Measurements from ENCODE around the gene FGFBP1. TPM values are rescaled to one million over a fixed set of nuclear protein-coding genes. Genes with fewer than 3 reads are reported as not detected.
A peak's percentile ranks its signal among the peaks of the same experiment; 100 is the strongest.

The FGFBP1 gene
- total RNA-seq, 1 experiment from 2014 or later = 30.8 TPM

- no peak overlapping the region for H3K4me3 ChIP-seq
- intact Hi-C loops (cut with micrococcal nuclease; ENCODE audit: unreplicated experiment) = no loop called here
- DNase-seq = peak; percentile 42 to 99
- ChIA-PET CTCF (no interaction called here), POLR2A (ENCODE audit: unreplicated experiment) (interaction anchor here (0.6 kb wide), 1 partner anchor 294 kb away, joined by 3 read pairs; no protein-coding TSS in a partner anchor)
- BruUV-seq (replicated peaks) = no TSS peak
- H3K27ac ChIP-seq = peak overlapping the region; percentile 98
- H3K4me2 ChIP-seq = peak overlapping the region; percentile 57
- H3K36me3 ChIP-seq (ENCODE audit: low read depth) = no peaks in the 10 kb centered on the region
- H3F3A ChIP-seq (ENCODE audit: insufficient read depth, low read depth) = peaks cover 36% of the 10 kb centered on the region
- H3K4me1 ChIP-seq (replicated peaks; ENCODE audit: insufficient read depth) = peaks cover 58% of the 10 kb centered on the region
- H2AFZ ChIP-seq = no peak overlapping the region
- H3K9me3 ChIP-seq (ENCODE audit: insufficient read depth, low read depth) = peaks cover 10% of the 10 kb centered on the region
- no peaks in the 10 kb centered on the region for H3K27me3 ChIP-seq (ENCODE audit: insufficient read depth, low read depth)
- H4K20me1 ChIP-seq (ENCODE audit: insufficient read depth) = no peaks in the 10 kb centered on the region
- H3K9me2 ChIP-seq (ENCODE audit: insufficient read depth) = no peaks in the 10 kb centered on the region
- H3K79me2 ChIP-seq (ENCODE audit: low read depth) = no peaks in the 10 kb centered on the region
- no peak for TF ChIP-seq EZH2 (IDR thresholded peaks at IDR 0.05; ENCODE audit: low read depth)
- TF ChIP-seq CTCF (conservative IDR thresholded peaks at IDR 0.05) = no peak
Observed at GRCh38 chr4:15913631-15913970, 24.9 kb downstream of the FGFBP1 start.

GRCh38 chr4:15912961-15913630 lies 25.4 kb downstream of the FGFBP1 start:
- Histone ChIP-seq H4K20me1 (ENCODE audit: insufficient read depth) (no peaks in the 10 kb centered on the region), H3F3A (ENCODE audit: insufficient read depth, low read depth) (peaks cover 36% of the 10 kb centered on the region), H3K9me3 (ENCODE audit: insufficient read depth, low read depth) (peaks cover 10% of the 10 kb centered on the region), H3K79me2 (ENCODE audit: low read depth) (no peaks in the 10 kb centered on the region), H2AFZ (no peak overlapping the region), H3K4me3 (0 out of 2 replicates have a peak overlapping the region, but pooled peaks have one; percentile 8), H3K9me2 (ENCODE audit: insufficient read depth) (no peaks in the 10 kb centered on the region), H3K4me2 (peak overlapping the region; percentile 57), H3K27ac (peak overlapping the region; percentile 98), H3K36me3 (ENCODE audit: low read depth) (no peaks in the 10 kb centered on the region), H3K4me1 (replicated peaks; ENCODE audit: insufficient read depth) (peaks cover 55% of the 10 kb centered on the region), H3K27me3 (ENCODE audit: insufficient read depth, low read depth) (no peaks in the 10 kb centered on the region)
- no peak for DNase-seq
- TF ChIP-seq CTCF (conservative IDR thresholded peaks at IDR 0.05) (no peak), EZH2 (IDR thresholded peaks at IDR 0.05; ENCODE audit: low read depth) (no peak)
- ChIA-PET CTCF (no interaction called here), POLR2A (ENCODE audit: unreplicated experiment) (no interaction called here)
- intact Hi-C loops (cut with micrococcal nuclease; ENCODE audit: unreplicated experiment) = no loop called here
- BruUV-seq (replicated peaks) = TSS peak; percentile 32

- H3K27me3 ChIP-seq (ENCODE audit: insufficient read depth, low read depth) = no peaks in the 10 kb centered on the region
- no peaks in the 10 kb centered on the region for H3K79me2 ChIP-seq (ENCODE audit: low read depth)
- intact Hi-C loops (cut with micrococcal nuclease; ENCODE audit: unreplicated experiment) = no loop called here
- peaks cover 36% of the 10 kb centered on the region for H3F3A ChIP-seq (ENCODE audit: insufficient read depth, low read depth)
- H3K27ac ChIP-seq = peak overlapping the region; percentile 98
- no peak overlapping the region for H2AFZ ChIP-seq
- H3K9me2 ChIP-seq (ENCODE audit: insufficient read depth) = no peaks in the 10 kb centered on the region
- DNase-seq = no peak
- H4K20me1 ChIP-seq (ENCODE audit: insufficient read depth) = no peaks in the 10 kb centered on the region
- CTCF ChIA-PET = no interaction called here
- H3K4me3 ChIP-seq = no peak overlapping the region
- POLR2A ChIA-PET (ENCODE audit: unreplicated experiment) = no interaction called here
- H3K9me3 ChIP-seq (ENCODE audit: insufficient read depth, low read depth) = peaks cover 10% of the 10 kb centered on the region
- H3K4me1 ChIP-seq (replicated peaks; ENCODE audit: insufficient read depth) = peaks cover 55% of the 10 kb centered on the region
- H3K4me2 ChIP-seq = no peak overlapping the region
- no TSS peak for BruUV-seq (replicated peaks)
- no peaks in the 10 kb centered on the region for H3K36me3 ChIP-seq (ENCODE audit: low read depth)
- TF ChIP-seq EZH2 (IDR thresholded peaks at IDR 0.05; ENCODE audit: low read depth) (no peak), CTCF (conservative IDR thresholded peaks at IDR 0.05) (no peak)
Observed at GRCh38 chr4:15912236-15912635, 26.3 kb downstream of the FGFBP1 start.
